ENCODE measurements around the gene IL2RA. TPM values are rescaled to one million over a fixed set of nuclear protein-coding genes. Genes with fewer than 3 reads are reported as not detected.
"Not testable (repeated sequence)": the region's sequence is repeated elsewhere in the genome, so short reads cannot be mapped to it uniquely, and the experiment has no call there.

Gene IL2RA
- total RNA-seq: 10 to 100 TPM in 1 of 4 donors, 1 to 10 TPM in 2, under 1 TPM in 1; 0.70 to 16.5 (median 1.9) TPM

DNA sequence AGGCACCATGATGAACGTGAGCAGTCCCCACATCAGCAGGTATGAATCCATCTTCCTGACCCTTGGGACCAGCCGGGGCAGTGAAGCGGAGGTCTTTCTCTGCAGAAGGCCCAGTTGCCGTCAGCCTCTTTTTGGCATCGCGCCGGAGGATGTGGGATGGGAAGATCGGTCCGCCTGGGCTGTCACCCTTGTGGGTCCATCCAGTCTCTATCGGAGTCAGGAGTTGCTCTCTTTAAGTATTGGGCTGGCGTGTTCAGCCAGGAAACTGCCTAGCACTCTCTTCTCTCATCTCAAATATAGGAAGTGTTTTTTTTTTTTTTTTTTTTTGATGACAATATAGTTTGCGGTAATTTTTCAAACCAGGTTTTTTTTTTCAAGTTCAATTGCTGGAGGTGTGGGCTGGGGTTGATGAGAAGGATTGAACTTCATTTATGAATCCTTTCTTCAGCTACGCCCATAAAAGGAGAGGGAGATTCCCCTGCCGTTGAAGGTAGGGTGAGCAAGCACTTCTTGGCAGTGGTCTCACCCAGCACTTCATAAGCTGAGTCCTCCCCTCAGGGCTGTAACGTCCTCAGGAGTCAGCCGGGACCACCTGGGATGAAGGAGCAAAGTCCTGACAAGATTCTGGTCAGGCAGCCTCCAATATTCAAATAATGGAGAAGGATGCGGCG is at the start of gene IL2RA:
IL2RA (minus strand) TSS at position 267 of the 671 bp plus-strand sequence; CDS start at position 51, 216 bp downstream.
- peak; percentile 28 to 43 for TF ChIP-seq POLR2A (IDR thresholded peaks at IDR 0.05)
- TF ChIP-seq, protein P1, sequence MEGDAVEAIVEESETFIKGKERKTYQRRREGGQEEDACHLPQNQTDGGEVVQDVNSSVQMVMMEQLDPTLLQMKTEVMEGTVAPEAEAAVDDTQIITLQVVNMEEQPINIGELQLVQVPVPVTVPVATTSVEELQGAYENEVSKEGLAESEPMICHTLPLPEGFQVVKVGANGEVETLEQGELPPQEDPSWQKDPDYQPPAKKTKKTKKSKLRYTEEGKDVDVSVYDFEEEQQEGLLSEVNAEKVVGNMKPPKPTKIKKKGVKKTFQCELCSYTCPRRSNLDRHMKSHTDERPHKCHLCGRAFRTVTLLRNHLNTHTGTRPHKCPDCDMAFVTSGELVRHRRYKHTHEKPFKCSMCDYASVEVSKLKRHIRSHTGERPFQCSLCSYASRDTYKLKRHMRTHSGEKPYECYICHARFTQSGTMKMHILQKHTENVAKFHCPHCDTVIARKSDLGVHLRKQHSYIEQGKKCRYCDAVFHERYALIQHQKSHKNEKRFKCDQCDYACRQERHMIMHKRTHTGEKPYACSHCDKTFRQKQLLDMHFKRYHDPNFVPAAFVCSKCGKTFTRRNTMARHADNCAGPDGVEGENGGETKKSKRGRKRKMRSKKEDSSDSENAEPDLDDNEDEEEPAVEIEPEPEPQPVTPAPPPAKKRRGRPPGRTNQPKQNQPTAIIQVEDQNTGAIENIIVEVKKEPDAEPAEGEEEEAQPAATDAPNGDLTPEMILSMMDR (IDR thresholded peaks at IDR 0.05): no peak
- peak within 1 kb of the TSS; percentile 48 to 78 (median 55) for H3K27ac ChIP-seq
- DNase-seq: peak in 2 of 3 donors; percentile 78 to 85
- peaks cover 0 to 5% (median 0%) of the 10 kb centered on the region in 4 donors for H3K4me1 ChIP-seq
- no peaks in the 10 kb centered on the region for H3K27me3 ChIP-seq
- H3K4me3 ChIP-seq: peak within 1 kb of the TSS; percentile 34 to 49 (median 42)
- H3K9me3 ChIP-seq: no peaks in the 10 kb centered on the region
- H3K36me3 ChIP-seq: no peaks in the 10 kb centered on the region

DNA sequence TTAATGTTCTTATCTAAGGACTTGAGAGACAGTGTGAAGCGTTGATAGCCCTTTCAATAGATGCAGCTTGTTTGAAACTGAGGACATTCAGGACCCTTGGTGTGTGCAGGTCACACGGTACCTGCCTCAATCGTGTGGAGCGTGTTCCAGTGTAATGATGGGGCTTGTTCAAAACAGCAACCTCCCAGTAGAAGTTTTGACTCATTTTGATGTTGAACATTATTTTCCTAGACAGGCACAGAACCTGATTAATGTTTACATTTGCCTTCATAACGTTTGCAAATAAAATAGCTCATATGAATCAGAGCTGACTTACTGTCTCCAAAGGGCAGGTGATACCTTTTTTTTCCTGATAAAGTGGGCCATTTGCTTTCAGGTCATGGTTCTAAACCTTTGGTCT is 48.0 kb upstream of the IL2RA start:
- TF ChIP-seq POLR2A (IDR thresholded peaks at IDR 0.05): no peak
- TF ChIP-seq, protein P1 (IDR thresholded peaks at IDR 0.05): no peak
- no peak for DNase-seq
- peaks cover 0 to 86% (median 0%) of the 10 kb centered on the region in 3 donors for H3K36me3 ChIP-seq
- no peaks in the 10 kb centered on the region for H3K9me3 ChIP-seq
- H3K27me3 ChIP-seq: no peaks in the 10 kb centered on the region
- no peak overlapping the region for H3K4me3 ChIP-seq
- peaks cover 0 to 8% (median 0%) of the 10 kb centered on the region in 4 donors for H3K4me1 ChIP-seq
- H3K27ac ChIP-seq: no peak overlapping the region

DNA sequence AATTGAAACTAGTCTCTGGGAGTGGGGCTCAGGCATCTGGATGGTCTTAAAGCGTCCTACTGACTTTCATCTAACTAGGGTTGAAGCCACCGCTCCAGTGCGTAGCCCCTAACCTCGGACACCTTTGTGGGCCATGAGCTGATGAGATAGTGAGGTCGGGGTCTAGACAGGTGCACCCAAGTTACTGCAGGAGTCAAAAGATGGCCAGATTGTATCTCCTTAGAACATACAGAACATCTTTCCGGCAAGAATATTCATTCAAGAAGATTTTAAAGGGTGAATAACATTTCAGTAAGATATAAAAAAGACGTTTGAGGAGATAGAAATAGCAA is 47.2 kb upstream of the IL2RA start:
- Histone ChIP-seq H3K27ac (no peak overlapping the region), H3K27me3 (no peaks in the 10 kb centered on the region), H3K9me3 (no peaks in the 10 kb centered on the region), H3K4me1 (peaks cover 0 to 8% (median 0%) of the 10 kb centered on the region in 4 donors), H3K36me3 (peaks cover 0 to 85% (median 0%) of the 10 kb centered on the region in 3 donors), H3K4me3 (no peak overlapping the region)
- TF ChIP-seq POLR2A (IDR thresholded peaks at IDR 0.05): no peak
- TF ChIP-seq, protein P1 (IDR thresholded peaks at IDR 0.05): no peak
- no peak for DNase-seq

DNA sequence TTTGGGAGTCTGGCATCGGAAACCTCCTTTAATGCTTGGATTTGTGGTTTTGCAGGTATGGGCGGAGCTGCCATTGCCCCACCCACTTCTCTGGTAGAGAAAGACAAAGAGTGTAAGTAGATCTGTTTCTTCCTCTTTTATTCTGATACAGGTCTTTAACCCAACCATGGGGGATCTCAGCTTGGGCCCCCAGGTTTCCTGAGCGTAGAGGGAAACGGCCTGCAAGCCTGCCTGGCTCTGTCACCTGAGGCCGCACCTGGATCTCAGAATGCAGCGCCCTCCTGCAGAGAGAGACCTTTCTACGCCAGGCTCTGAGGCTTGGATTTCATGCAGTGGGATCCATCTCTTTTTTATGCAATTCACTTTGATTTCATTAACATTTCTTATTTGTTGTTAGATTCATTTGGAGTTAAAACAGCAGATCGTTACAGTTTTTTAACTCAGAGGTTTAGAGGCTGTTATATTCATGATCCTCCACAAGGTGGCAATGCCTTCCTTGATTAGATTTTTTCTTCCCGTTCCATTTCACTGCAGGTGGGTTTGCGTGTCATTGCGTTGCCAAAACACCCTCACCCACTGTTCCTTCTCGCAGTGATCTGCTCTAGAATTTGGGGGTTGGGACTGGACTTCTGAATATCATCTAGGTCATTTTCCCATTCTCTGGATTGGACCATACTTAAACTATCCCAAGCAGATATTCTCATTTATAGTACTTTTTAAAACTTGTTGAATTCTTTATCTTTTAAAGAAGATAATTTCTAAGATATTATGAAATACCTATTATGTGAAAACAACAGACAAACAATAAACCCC is 46.7 kb upstream of the IL2RA start:
- H3K36me3 ChIP-seq: peaks cover 0 to 84% (median 0%) of the 10 kb centered on the region in 3 donors
- no peak overlapping the region for H3K27ac ChIP-seq
- no peak for DNase-seq
- H3K4me3 ChIP-seq: no peak overlapping the region
- no peak for TF ChIP-seq POLR2A (IDR thresholded peaks at IDR 0.05)
- TF ChIP-seq, protein P1 (IDR thresholded peaks at IDR 0.05): peak; percentile 70 to 86 (median 84)
- H3K4me1 ChIP-seq: peaks cover 0 to 8% (median 0%) of the 10 kb centered on the region in 4 donors
- H3K9me3 ChIP-seq: no peaks in the 10 kb centered on the region
- no peaks in the 10 kb centered on the region for H3K27me3 ChIP-seq

DNA sequence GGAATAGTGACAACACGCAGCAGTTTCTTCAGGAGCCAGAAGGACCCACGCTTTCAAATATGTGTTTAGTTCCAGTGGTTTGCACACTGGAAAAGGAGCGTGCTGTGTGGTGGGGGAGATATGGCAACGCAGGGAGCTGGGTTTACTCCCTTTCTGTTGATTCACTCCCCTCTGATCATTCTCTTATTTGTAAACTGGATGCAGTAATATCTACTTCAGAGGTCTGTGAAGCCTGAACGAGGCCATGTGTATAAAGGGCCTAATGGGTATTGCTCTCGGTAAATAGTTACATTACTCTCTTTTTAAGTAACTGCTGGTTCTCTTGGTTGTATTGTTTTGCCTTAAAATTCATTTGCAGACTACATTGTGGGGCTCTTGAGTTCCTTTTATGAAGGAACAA is 45.9 kb upstream of the IL2RA start:
- Histone ChIP-seq H3K4me3 (no peak overlapping the region), H3K27me3 (no peaks in the 10 kb centered on the region), H3K9me3 (no peaks in the 10 kb centered on the region), H3K27ac (no peak overlapping the region), H3K4me1 (peaks cover 0 to 8% (median 0%) of the 10 kb centered on the region in 4 donors), H3K36me3 (peaks cover 0 to 80% (median 0%) of the 10 kb centered on the region in 3 donors)
- TF ChIP-seq, protein P1 (IDR thresholded peaks at IDR 0.05): no peak
- no peak for TF ChIP-seq POLR2A (IDR thresholded peaks at IDR 0.05)
- no peak for DNase-seq

DNA sequence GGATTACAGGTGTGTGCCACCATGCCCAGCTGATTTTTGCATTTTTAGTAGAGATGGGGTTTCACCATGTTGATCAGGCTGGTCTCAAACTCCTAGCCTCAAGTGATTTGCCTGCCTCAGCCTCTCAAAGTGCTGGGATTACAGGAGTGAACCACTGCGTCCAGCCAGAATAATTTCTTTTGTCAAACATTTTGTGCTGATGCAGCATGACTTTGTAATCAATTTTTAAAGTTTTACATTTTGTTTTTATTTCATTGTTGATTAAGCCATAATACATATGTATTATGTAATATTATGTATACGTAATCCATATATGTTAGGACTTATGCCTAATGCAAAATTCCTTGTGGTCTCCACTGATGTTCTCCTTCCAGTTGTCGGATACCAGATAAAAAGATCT is 45.4 kb upstream of the IL2RA start:
- not testable (repeated sequence) for DNase-seq, H3K4me3 ChIP-seq, H3K27me3 ChIP-seq, H3K27ac ChIP-seq, H3K4me1 ChIP-seq, H3K9me3 ChIP-seq
- peaks cover 0 to 80% (median 0%) of the 10 kb centered on the region in 3 donors for H3K36me3 ChIP-seq

Measured in Peyer's patch (tissue), 4 donors.